Measurements from ENCODE around the gene BAG2. TPM values are rescaled to one million over a fixed set of nuclear protein-coding genes. Genes with fewer than 3 reads are reported as not detected.

The BAG2 gene
- total and polyA plus RNA-seq, 2 of the 13 experiments (the other 11 are each of a cell fraction or from before 2014, with no cell fraction given), result 5.7 to 15.1 TPM

- TF ChIP-seq KMT2A (CRISPR knock-in tag; IDR thresholded peaks at IDR 0.05), result peak; percentile 50
- 0 out of 2 replicates have a peak, but pooled peaks have one; percentile 6 for TF ChIP-seq ZNF350 (CRISPR knock-in tag; IDR thresholded peaks at IDR 0.05; ENCODE audit: borderline replicate concordance, low read depth)
- no peak for TF ChIP-seq CEBPB (IDR thresholded peaks at IDR 0.05; ENCODE audit: borderline replicate concordance, low read depth, low read length)
- peak; percentile 67 to 89; a peak in 3 of 4 replicates for TF ChIP-seq HMGXB4 (CRISPR knock-in tag; IDR thresholded peaks at IDR 0.05; ENCODE audit: borderline replicate concordance in 1 of 2, low read depth in 1 of 2)
- peak; percentile 62; the same call in 1 of the 2 replicates for TF ChIP-seq ZKSCAN8 (CRISPR knock-in tag; IDR thresholded peaks at IDR 0.05; ENCODE audit: borderline replicate concordance)
- TF ChIP-seq ZBTB7A (CRISPR knock-in tag; IDR thresholded peaks at IDR 0.05), result no peak
- 0 out of 2 replicates have a peak, but pooled peaks have one; percentile 37 for TF ChIP-seq ZNF616 (CRISPR knock-in tag; IDR thresholded peaks at IDR 0.05; ENCODE audit: low read depth)
- peak; percentile 93 for TF ChIP-seq ZNF749 (CRISPR knock-in tag; IDR thresholded peaks at IDR 0.05; ENCODE audit: borderline replicate concordance)
- TF ChIP-seq SKI (IDR thresholded peaks at IDR 0.05; ENCODE audit: partially characterized antibody), result peak; percentile 80
- TF ChIP-seq, protein P1, sequence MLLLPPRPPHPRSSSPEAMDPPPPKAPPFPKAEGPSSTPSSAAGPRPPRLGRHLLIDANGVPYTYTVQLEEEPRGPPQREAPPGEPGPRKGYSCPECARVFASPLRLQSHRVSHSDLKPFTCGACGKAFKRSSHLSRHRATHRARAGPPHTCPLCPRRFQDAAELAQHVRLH (CRISPR knock-in tag; IDR thresholded peaks at IDR 0.05; ENCODE audit: borderline replicate concordance, low read depth), result 0 out of 2 replicates have a peak, but pooled peaks have one; percentile 69
- no peak for TF ChIP-seq CENPT (CRISPR knock-in tag; IDR thresholded peaks at IDR 0.05; ENCODE audit: low read depth)
- TF ChIP-seq SNAI1 (CRISPR knock-in tag; IDR thresholded peaks at IDR 0.05; ENCODE audit: borderline replicate concordance), result peak; percentile 92; the same call in 1 of the 2 replicates
- no peak; the same call in 1 of the 2 replicates for TF ChIP-seq SAFB2 (CRISPR knock-in tag; IDR thresholded peaks at IDR 0.05; ENCODE audit: borderline replicate concordance, low read depth)
- TF ChIP-seq, protein P2, sequence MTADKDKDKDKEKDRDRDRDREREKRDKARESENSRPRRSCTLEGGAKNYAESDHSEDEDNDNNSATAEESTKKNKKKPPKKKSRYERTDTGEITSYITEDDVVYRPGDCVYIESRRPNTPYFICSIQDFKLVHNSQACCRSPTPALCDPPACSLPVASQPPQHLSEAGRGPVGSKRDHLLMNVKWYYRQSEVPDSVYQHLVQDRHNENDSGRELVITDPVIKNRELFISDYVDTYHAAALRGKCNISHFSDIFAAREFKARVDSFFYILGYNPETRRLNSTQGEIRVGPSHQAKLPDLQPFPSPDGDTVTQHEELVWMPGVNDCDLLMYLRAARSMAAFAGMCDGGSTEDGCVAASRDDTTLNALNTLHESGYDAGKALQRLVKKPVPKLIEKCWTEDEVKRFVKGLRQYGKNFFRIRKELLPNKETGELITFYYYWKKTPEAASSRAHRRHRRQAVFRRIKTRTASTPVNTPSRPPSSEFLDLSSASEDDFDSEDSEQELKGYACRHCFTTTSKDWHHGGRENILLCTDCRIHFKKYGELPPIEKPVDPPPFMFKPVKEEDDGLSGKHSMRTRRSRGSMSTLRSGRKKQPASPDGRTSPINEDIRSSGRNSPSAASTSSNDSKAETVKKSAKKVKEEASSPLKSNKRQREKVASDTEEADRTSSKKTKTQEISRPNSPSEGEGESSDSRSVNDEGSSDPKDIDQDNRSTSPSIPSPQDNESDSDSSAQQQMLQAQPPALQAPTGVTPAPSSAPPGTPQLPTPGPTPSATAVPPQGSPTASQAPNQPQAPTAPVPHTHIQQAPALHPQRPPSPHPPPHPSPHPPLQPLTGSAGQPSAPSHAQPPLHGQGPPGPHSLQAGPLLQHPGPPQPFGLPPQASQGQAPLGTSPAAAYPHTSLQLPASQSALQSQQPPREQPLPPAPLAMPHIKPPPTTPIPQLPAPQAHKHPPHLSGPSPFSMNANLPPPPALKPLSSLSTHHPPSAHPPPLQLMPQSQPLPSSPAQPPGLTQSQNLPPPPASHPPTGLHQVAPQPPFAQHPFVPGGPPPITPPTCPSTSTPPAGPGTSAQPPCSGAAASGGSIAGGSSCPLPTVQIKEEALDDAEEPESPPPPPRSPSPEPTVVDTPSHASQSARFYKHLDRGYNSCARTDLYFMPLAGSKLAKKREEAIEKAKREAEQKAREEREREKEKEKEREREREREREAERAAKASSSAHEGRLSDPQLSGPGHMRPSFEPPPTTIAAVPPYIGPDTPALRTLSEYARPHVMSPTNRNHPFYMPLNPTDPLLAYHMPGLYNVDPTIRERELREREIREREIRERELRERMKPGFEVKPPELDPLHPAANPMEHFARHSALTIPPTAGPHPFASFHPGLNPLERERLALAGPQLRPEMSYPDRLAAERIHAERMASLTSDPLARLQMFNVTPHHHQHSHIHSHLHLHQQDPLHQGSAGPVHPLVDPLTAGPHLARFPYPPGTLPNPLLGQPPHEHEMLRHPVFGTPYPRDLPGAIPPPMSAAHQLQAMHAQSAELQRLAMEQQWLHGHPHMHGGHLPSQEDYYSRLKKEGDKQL (CRISPR knock-in tag; IDR thresholded peaks at IDR 0.05; ENCODE audit: low read depth), result no peak
- TF ChIP-seq TGIF2 (CRISPR knock-in tag; IDR thresholded peaks at IDR 0.05), result no peak
- peak; percentile 64 for TF ChIP-seq TAF1 (CRISPR knock-in tag; IDR thresholded peaks at IDR 0.05)
- TF ChIP-seq MED8 (CRISPR knock-in tag; IDR thresholded peaks at IDR 0.05; ENCODE audit: insufficient replicate concordance), result peak; percentile 73
- 0 out of 2 replicates have a peak, but pooled peaks have one; percentile 36 for TF ChIP-seq ZNF83 (CRISPR knock-in tag; IDR thresholded peaks at IDR 0.05; ENCODE audit: borderline replicate concordance)
- TF ChIP-seq ZNF772 (CRISPR knock-in tag; IDR thresholded peaks at IDR 0.05), result peak; percentile 8; the same call in 1 of the 2 replicates
- TF ChIP-seq IKZF4 (CRISPR knock-in tag; IDR thresholded peaks at IDR 0.05; ENCODE audit: borderline replicate concordance, low read depth, not compliant biosample characterization), result no peak
- TF ChIP-seq HNF4A (CRISPR knock-in tag; IDR thresholded peaks at IDR 0.05), result peak; percentile 13; the same call in 1 of the 2 replicates
Observed at GRCh38 chr6:57221936-57222742, 50.0 kb downstream of the BAG2 start, which contains the start of gene RAB23 (continued).

All from HepG2 (cell line).